Thoracic aorta (tissue), 2 donors: Measurements from ENCODE around the gene NTRK2. TPM values are rescaled to one million over a fixed set of nuclear protein-coding genes. Genes with fewer than 3 reads are reported as not detected.

ENCODE experiments used
- ATAC-seq: fragments of 150-250 bp; one replicate; pipeline ENCODE4 v1.8.0; 2017; ENCODE audit warnings: low read depth; ENCODE audit not compliant: insufficient number of reproducible peaks, low FRiP score
- DNase-seq: peaks from one replicate; pipeline ENCODE4 v3.0.0-alpha.2; 2020; ENCODE audit warnings: low spot score
- H3K27ac ChIP-seq, 2 donors: fragments of 200-600 bp; sonication (generic); 1 replicate in 1 of 2; 2 replicates in 1 of 2; pipeline ENCODE4 v1.5.1; 2016; ENCODE audit warnings: mild to moderate bottlenecking in 2 of 2, moderate library complexity in 2 of 2
- H3K27me3 ChIP-seq: fragments of 200-600 bp; sonication (generic); replicated peaks from 2 replicates; pipeline ENCODE4 v1.6.0; 2016; ENCODE audit warnings: mild to moderate bottlenecking; ENCODE audit not compliant: insufficient read depth
- H3K36me3 ChIP-seq: fragments of 200-600 bp; sonication (generic); one replicate; pipeline ENCODE4 v1.5.1; 2016
- H3K4me1 ChIP-seq, 2 donors: fragments of 200-600 bp; sonication (generic); 1 replicate in 1 of 2; 2 replicates in 1 of 2; pipeline versions ENCODE4 v1.5.1 to v1.6.0; 2016; ENCODE audit warnings: low read depth in 2 of 2, mild to moderate bottlenecking in 1 of 2; ENCODE audit not compliant: control insufficient read depth in 1 of 2
- H3K4me3 ChIP-seq: fragments of 200-600 bp; sonication (generic); 2 replicates; pipeline ENCODE4 v1.5.1; 2016; ENCODE audit warnings: mild to moderate bottlenecking
- H3K9me3 ChIP-seq: fragments of 200-600 bp; sonication (generic); 2 replicates; pipeline ENCODE4 v1.5.1; 2016
- CTCF ChIP-seq: fragments of 200-600 bp; sonication (generic); IDR thresholded peaks from one replicate; pipeline ENCODE4 v1.5.1; 2019; ENCODE audit warnings: antibody characterized with exemption
- total RNA-seq, 2 donors: library from RNA; depleted of rRNA; stranded (reverse); fragments of >200 nt; gene quantifications; one replicate each; pipeline versions ENCODE4 v1.1.0 to v1.2.3, GENCODE V29; 2016

The NTRK2 gene
- total RNA-seq, 2 donors from 2014 or later, result 12.6 to 27.9 TPM

DNA sequence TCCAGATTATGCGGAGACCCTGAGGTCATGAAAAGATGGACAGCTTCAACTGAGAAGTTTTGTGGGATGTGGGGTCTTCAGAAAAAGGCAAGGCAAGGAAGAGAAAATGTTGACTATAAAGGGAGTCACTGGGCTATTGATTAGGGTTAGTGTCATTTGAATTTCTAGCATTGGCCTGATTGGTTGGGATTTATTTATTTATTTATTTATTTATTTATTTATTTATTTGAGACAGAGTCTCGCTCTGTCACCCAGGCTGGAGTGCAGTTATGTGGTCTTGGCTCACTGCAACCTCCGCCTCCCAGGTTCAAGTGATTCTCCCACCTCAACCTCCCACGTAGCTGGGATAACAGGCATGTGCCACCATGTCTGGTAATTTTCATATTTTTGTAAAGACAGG, 279.7 kb downstream of the NTRK2 start:
- ATAC-seq, result no peak

GRCh38 chr9:84949971-84950370, 280.4 kb downstream of the NTRK2 start:
- no peak overlapping the region for H3K27ac ChIP-seq
- no peak for TF ChIP-seq CTCF
- DNase-seq (no peak), ATAC-seq (no peak)
- H3K9me3 ChIP-seq, result no peaks in the 10 kb centered on the region
- H3K4me3 ChIP-seq, result no peak overlapping the region
- no peaks in the 10 kb centered on the region for H3K36me3 ChIP-seq
- H3K4me1 ChIP-seq, result peaks cover 0 to 3% of the 10 kb centered on the region in 2 donors
- no peaks in the 10 kb centered on the region for H3K27me3 ChIP-seq

More for the DNA sequence above, 279.7 kb downstream of the NTRK2 start:
- TF ChIP-seq CTCF, result no peak
- Histone ChIP-seq H3K36me3 (no peaks in the 10 kb centered on the region), H3K27me3 (no peaks in the 10 kb centered on the region), H3K27ac (no peak overlapping the region), H3K9me3 (no peaks in the 10 kb centered on the region), H3K4me1 (peaks cover 0 to 3% of the 10 kb centered on the region in 2 donors), H3K4me3 (no peak overlapping the region)
- no peak for DNase-seq

GRCh38 chr9:84950879-84951811, 281.6 kb downstream of the NTRK2 start:
- TF ChIP-seq CTCF, result no peak

GRCh38 chr9:84953252-84953773, 283.8 kb downstream of the NTRK2 start:
- Histone ChIP-seq H3K9me3 (no peaks in the 10 kb centered on the region), H3K36me3 (no peaks in the 10 kb centered on the region), H3K27ac (no peak overlapping the region), H3K27me3 (no peaks in the 10 kb centered on the region), H3K4me1 (peaks cover 0 to 3% of the 10 kb centered on the region in 2 donors), H3K4me3 (no peak overlapping the region)
- TF ChIP-seq CTCF, result no peak
- ATAC-seq, result no peak
- no peak for DNase-seq

More at GRCh38 chr9:84950879-84951811, 281.6 kb downstream of the NTRK2 start:
- Histone ChIP-seq H3K36me3 (no peaks in the 10 kb centered on the region), H3K27me3 (no peaks in the 10 kb centered on the region), H3K4me1 (peaks cover 0 to 3% of the 10 kb centered on the region in 2 donors), H3K4me3 (no peak overlapping the region), H3K27ac (no peak overlapping the region), H3K9me3 (no peaks in the 10 kb centered on the region)
- DNase-seq (no peak), ATAC-seq (no peak)
